Mammary epithelial cell (primary cell): Measurements from ENCODE around the gene HUS1.

Experiments used
- EZH2 ChIP-seq: IDR thresholded peaks from 2 replicates; pipeline ENCODE4 v1.6.1; 2012; ENCODE audit warnings: low read length, inconsistent platforms, borderline replicate concordance
- TF ChIP-seq, protein P1 (sequence below), 2 donors: IDR thresholded peaks in 1 of 2; conservative IDR thresholded peaks in 1 of 2; 2 replicates each; pipeline ENCODE4 v1.5.1; 2011 to 2012; ENCODE audit warnings: inconsistent platforms in 2 of 2, low read length in 2 of 2, mild to moderate bottlenecking in 2 of 2, control low read depth in 1 of 2, low read depth in 1 of 2; ENCODE audit not compliant: insufficient read depth in 1 of 2; ENCODE audit errors: extremely low read depth in 1 of 2

DNA sequence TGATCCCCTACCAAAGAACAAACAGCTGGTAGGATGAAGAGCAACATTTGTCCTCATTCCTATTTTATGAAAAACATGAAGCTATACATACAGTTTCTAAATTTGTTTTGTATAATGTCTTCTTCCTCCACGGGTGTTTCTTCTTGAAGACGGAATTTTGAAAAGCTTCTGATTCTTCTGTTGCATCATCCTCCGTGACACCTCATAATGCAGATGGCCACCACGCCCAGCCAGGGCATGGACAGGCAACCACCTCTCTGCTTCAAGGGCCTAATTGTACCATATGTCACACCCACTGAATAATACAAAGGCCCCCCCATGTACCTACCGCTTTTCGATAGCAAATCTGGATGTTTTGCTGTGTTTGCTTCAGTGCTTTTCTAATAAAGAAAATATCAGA lies 49.5 kb upstream of the HUS1 start, which contains the start of gene SUN3:
- TF ChIP-seq, protein P1, sequence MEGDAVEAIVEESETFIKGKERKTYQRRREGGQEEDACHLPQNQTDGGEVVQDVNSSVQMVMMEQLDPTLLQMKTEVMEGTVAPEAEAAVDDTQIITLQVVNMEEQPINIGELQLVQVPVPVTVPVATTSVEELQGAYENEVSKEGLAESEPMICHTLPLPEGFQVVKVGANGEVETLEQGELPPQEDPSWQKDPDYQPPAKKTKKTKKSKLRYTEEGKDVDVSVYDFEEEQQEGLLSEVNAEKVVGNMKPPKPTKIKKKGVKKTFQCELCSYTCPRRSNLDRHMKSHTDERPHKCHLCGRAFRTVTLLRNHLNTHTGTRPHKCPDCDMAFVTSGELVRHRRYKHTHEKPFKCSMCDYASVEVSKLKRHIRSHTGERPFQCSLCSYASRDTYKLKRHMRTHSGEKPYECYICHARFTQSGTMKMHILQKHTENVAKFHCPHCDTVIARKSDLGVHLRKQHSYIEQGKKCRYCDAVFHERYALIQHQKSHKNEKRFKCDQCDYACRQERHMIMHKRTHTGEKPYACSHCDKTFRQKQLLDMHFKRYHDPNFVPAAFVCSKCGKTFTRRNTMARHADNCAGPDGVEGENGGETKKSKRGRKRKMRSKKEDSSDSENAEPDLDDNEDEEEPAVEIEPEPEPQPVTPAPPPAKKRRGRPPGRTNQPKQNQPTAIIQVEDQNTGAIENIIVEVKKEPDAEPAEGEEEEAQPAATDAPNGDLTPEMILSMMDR (conservative IDR thresholded peaks at IDR 0.05 in 1 of 2, IDR thresholded peaks at IDR 0.05 in 1 of 2; ENCODE audit: extremely low read depth in 1 of 2, insufficient read depth in 1 of 2, low read depth in 1 of 2, low read length in 2 of 2): no peak
- no peak for TF ChIP-seq EZH2
